GM21528 (cell line): ENCODE measurements around the gene RALGAPA2.

Source experiments
- ATAC-seq: cut with Tn5 transposase; IDR thresholded peaks from one replicate; pipeline ENCODE4 v1.9.1; 2021; ENCODE audit warnings: mild to moderate bottlenecking, moderate library complexity; ENCODE audit not compliant: unreplicated experiment, low FRiP score

RALGAPA2 gene

DNA sequence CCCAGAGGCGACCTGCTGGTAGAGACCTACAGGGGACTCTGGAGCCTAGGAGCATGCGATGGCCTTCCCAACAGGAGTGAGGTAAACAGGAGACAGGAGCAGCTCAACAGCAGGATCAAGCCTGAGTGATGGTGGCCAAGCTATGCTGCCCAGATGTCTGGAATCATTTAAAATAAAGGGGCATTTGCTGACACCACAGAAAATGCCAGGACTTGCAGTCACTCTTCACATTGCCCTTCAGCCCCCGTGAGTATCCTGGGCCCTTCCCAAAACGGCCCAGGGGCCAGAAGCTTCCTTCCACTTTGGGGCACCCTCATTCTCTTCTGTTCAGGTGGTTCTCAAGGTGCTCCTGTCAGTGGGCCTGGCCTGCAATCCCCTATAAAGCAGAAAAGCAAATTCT lies 321.3 kb downstream of the RALGAPA2 start:
- no peak for ATAC-seq

DNA sequence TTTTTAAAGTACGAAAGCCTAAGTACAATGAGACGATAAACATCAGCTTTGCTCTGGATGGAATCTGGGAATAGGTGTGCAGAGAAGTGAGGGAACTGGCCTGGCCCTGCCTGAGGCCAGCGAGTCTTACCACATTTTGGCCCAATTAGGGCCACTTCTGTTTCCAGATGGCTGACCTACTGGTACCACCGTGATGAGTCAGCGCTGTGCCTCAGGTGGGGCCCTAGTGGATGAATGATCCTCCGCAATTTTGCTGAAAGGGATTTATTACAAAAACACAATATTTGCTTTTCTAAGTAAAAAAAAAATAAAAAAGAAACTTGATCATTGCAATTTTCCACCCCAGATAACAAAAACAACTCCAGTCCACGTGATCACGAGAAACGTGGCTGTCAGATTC lies 322.1 kb downstream of the RALGAPA2 start:
- no peak for ATAC-seq

DNA sequence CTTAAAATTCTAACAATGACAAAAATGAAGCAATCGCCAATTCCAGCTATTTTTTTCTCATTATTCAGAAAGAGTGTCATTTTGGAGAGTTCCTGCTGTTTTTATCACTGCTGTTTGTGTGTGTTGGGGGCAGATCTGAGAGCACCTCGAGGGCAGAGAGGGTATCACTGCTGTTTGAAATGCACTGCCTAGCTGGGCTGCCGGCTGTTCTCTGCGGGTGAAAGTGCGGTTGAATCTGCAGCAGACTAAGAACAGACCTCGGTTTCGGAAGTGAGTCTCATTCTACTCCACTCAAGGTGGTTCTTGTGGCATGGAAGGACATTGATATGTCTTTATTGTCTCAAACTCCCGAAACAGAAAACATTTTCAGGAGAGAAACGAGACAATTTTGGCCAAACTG lies 326.3 kb downstream of the RALGAPA2 start:
- no peak for ATAC-seq

DNA sequence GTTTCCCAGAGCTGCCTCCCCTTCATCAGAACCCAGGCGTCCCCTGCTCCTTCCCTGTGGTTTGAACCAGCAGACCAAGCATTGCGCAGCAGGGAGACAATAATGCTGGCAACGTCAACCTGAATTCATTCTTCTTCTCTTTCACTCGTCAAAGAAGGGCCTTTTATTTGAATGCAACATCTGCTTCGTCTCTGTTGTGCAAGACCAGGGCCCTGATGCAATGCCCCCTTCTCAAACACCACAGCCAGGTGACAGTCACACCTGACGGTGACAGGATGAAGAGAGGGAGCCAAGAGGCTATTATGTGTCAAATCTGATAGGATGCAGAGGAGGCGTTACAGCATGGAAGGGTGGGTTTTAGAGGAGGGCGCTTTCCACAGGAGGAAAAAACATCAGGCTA lies 336.6 kb downstream of the RALGAPA2 start:
- ATAC-seq: no peak

DNA sequence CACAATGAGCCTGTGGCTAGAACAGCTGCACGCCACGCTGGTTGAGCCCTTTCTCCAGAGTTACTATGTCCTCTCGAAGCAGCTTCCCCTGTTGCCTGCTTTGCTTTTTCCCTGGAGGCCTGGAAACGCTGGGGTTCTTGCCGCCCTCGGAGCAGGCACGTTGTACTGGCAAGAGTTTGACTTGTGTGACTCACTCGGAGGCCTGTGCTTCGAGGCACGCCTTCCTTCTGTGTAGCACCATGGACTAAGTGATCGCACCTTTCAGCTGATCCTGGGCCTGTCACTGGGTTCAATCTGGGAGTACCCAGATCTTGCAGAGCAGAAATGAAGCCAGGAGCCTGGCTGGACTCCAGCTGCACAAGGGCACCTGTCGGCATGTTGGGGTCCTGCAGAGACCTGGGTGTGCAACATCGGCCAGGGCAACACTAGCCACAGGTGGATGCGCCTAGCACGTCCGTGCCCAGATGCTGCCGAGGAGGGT lies 339.3 kb downstream of the RALGAPA2 start:
- no peak for ATAC-seq

DNA sequence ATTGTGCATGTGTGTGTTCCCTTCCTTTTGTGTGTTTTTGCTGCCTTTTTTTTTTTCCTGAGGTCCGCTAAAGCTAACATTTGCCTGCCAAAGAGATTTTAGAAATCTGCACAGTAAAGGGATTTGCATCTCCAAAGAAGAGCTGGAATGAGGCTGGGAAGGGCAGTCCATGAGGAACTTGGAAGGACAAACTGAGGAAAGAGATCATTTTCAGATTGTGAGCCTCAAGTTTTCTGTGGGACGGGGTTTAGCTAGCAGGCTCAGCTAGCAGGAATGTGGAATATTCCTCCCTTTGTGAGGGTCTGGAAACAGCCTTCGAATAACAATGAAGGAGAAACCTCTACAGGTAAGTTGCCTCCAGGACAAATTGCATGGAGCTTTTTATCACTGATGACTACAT lies 340.8 kb downstream of the RALGAPA2 start:
- ATAC-seq: no peak

DNA sequence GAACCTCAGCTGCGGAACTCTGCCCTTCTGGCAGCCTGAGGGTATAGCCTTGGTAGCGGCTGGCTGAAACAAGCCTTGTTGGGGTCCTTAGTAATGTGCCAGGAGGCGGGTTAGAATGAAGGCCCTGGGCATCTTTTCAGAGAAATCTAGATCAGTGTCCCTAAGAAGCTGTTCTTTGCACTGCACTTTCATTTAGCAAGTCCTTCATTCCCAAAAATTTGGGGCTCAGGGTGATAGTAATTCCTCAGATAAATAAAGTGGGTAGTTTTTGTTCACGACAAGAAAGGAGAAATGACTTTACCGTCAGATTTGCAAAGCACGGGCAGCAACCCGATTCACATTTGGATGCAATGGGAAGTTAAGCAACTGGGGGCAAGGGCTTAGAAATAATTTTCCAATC lies 341.4 kb downstream of the RALGAPA2 start:
- no peak for ATAC-seq

DNA sequence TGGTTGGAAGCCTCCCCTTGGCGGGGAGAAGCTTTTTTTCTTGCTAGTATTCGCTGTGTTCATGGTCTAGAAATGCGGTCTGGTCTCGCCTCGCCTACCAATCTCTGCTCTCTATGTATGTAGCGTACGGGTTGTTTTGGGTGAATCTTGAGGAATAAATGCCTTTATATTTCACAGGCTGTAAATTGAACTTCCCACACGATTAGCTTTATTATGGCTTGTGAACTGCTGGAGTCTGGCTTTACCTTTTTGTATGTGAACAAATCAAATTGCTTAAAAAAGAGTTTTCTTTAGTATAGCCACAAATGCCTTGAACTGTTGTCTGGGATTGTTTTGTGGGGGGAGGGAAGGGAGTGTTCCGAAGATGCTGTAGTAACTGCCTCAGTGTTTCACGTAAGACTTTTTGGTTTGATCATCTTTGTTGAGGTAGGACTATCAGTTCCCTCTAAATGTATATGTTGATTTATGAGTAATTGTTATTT lies 342.3 kb downstream of the RALGAPA2 start:
- no peak for ATAC-seq

DNA sequence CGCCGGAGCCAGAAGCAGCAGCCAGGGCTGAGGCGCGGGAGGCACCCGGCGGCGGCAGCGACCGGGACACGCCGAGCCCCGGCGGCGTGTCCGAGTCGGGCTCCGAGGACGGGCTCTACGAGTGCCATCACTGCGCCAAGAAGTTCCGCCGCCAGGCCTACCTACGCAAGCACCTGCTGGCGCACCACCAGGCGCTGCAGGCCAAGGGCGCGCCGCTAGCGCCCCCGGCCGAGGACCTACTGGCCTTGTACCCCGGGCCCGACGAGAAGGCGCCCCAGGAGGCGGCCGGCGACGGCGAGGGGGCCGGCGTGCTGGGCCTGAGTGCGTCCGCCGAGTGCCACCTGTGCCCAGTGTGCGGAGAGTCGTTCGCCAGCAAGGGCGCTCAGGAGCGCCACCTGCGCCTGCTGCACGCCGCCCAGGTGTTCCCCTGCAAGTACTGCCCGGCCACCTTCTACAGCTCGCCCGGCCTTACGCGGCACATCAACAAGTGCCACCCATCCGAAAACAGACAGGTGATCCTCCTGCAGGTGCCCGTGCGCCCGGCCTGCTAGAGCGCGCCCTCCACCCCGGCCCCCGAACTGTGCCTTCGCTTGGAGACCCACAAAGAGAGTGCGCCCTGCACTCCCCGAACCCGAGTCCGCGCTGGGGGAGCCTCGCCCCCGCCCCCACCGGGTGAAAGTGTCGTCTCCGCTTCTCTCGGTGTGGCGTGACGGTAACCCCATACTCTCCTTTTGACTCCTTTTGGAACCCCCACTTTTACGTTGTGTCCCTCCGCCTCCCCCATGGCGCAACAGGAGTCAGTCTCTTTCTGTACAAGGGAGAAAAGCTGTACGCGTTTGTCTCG lies 343.0 kb downstream of the RALGAPA2 start:
- ATAC-seq: no peak

DNA sequence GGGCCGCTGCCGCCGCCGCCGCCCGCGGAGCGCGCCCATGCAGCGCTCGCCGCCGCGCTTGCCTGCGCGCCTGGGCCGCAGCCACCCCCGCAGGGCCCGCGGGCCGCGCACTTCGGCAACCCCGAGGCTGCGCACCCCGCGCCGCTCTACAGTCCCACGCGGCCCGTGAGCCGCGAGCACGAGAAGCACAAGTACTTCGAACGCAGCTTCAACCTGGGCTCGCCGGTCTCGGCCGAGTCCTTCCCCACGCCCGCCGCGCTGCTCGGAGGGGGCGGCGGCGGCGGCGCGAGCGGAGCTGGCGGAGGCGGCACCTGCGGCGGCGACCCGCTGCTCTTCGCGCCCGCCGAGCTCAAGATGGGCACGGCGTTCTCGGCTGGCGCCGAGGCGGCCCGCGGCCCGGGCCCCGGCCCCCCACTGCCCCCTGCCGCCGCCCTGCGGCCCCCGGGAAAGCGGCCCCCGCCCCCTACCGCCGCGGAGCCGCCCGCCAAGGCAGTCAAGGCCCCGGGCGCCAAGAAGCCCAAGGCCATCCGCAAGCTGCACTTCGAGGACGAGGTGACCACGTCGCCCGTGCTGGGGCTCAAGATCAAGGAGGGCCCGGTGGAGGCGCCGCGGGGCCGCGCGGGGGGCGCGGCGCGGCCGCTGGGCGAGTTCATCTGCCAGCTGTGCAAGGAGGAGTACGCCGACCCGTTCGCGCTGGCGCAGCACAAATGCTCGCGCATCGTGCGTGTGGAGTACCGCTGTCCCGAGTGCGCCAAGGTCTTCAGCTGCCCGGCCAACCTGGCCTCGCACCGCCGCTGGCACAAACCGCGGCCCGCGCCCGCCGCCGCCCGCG lies 343.8 kb downstream of the RALGAPA2 start:
- no peak for ATAC-seq

DNA sequence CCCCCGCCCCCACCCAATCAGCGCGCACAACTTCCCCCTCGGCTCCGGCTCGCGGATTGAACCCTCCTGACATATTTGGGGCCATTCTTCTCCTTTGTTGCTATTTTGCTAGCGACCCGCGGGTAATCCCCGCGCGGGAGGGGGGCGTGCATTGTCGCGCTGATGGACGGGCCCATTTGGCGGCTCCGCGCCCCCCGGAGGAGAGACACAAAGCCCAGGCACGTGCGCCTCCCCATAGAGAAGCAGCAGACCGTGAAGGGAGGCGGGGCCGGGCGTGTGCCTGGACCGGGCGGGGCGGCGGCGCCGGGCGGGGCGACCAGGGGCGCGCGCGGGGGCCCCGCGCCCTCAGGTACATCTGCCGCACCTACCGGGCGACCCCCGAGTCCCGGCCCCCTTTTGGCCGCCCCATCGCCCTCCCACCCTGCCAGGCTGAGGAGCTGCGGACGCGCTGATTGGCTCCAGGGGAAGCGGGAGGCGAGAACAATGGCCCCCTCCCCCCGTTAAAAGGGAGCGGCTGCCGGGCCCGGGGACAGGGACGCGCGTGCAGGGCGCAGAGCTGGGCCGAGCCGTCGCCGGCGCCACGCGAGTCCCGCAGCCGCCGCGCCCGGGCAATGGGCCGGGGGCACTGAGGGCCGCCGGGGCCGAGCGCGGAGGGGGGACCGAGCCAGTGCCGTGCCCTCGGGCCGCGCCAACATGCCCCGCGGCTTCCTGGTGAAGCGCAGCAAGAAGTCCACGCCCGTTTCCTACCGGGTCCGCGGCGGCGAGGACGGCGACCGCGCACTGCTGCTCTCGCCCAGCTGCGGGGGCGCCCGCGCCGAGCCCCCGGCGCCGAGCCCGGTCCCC lies 344.6 kb downstream of the RALGAPA2 start, which contains the start of gene INSM1:
TSS of gene INSM1 (plus strand) at position 530 of the 843 bp plus-strand sequence. CDS start at position 694, 164 bp downstream.
- no peak for ATAC-seq

DNA sequence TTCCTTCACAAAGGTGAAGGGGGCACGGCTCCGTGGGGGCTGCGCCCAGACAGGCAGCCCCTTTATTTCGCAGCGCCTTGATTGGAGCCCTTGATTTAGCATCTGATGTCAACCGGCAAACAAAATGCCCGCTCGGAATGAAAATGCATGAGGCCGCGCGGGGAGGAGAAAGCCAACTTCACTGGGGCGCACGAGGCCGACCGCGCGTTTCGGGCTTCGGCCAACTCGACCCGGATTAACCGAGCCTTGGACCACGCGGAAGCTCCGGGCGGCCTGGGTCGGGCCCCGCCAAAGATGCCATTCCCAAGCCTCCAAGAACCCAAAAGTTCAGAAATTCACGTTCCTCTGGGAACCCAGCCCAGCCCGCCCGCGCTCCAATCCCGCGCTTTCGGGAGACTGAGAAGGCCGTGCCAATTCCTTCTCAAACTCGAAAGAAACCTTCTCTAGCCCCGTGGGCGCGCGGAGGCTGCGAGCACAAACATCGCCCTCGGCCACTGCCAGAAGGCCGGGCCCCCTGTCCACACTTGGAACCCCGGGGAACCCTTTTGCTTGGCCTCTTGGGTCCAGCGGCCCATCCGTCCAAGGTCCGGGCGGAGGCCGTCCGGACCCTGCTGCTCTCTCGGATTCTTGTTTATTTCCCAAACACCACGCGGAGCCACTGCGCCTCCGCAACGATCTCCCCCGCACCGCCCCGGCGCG lies 345.4 kb downstream of the RALGAPA2 start:
- no peak for ATAC-seq

DNA sequence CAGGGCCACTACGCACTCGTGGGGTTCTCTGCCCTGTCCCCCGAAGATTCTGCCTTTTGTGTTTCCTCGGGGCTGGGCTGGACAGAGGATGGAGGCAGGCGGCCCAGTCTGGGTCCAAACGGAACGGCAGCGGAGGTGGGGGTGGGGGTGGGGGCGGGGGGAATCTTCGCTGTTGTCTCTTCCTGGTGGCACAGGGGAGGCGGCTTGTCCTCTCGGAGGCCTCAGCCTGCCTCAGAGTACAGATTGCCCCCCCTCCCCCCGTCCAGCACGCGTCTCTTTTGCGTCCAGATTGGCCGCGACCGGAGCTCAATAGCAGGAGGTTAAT lies 345.9 kb downstream of the RALGAPA2 start:
- no peak for ATAC-seq

DNA sequence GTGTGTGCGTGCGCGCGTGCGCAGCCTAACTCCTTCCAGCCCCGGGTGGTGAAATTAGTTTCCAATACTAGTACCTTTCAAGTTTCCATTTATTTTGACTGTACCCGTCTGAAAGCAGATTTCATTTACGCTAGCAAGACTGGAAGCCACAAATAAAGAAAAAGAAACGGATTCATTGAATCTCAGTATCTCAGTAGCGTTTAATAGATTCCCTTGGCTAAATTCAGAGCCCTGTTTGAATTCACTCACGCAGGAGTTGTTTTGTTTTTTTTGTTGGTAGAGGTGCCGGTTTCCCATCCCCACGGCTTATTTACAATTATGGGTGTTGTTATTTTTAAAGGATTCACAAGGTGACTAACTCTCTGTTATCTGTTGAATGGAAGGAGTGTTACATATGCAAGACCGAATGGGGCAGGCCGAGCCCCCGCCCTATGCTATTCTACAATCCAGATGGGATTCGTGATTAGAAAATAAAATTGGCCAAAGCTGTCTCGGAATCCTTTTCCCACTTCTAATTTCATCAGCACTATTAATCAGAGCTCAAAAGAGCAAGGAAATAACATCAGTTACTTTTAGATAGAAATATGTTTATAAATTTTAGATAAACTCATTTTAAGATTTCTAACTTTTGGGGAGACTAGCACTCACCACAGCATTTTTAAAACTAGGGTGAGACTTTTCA lies 346.8 kb downstream of the RALGAPA2 start:
- no peak for ATAC-seq

DNA sequence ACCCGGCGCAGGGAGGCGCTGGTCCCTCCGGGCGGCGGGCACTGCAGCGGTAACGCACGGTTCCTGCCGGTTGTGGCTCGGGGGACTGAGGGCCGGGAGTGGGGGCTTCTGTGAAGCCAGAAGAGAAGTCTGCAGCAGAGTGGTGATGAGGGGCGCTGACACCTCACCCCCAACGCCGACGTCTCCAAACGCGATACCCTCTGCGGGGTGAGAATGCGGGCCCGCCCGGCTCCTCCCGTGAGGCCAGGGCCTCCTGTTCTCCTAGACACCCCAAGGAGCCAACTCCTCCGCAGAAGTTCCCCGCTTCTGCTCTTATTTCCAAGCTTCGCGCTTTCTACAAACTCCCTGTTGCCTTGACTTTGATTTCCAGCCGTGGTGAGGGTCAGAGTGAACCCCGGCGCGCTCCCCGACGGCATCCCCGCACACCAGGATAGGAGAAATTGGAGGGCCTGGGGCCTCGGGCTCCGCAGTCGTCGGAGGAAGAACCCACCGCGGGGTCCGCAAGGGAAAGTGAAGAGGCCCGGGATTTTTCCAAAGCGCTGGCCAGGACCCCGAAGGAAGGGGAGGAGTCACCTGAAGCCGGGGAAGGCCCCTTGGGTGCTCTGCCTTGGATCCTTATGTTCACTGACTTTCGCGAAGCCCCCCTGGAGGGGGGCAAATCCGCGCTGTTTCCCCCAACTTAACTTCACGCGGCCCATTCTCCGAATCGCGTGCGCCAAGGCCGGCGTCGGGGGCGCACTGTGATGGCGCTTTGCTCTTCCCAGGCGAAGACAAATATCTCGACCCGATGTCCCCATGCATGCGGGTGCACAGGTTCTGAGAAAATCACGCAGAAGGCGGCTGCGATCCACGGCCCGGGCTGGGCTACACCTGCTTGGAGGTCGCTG lies 347.6 kb downstream of the RALGAPA2 start:
- no peak for ATAC-seq

DNA sequence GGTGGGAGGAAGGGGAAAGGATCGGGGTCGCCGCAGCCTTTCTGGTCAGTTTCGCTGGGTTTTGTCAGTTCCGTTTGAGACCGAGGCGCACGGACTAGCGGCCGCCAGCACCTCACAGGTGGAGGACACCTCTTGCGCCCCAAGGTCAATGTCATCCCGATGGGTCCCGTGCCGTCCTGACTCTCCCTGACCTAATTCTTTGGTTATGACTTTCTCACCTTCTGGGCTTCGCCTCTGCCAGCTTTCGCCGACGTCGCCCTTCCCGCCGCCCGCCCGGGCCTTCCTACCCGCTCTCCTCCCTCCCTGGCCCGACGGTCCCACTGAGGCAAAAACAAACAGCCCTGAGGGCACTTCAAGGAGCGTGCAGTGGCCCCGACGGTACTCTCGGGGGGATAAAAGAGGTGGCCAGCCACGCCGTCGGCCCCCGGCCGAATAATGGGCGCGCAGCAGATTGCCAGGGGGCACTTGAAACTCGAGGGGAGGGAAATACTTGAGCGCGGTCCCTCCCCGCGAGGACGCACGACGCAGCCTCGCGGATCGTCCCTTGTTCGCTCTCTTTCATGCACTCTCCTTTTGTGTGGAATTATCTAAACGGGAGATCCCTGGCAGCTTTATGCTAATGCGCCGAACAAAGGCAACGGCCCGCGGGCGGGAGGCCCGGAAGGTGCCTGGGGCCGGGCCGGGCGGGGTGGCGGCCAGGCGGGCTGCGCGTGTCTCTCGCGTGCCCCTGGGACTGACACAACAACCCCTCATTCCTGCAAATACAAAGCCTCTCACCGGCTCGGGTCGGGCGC lies 348.4 kb downstream of the RALGAPA2 start:
- ATAC-seq: no peak

DNA sequence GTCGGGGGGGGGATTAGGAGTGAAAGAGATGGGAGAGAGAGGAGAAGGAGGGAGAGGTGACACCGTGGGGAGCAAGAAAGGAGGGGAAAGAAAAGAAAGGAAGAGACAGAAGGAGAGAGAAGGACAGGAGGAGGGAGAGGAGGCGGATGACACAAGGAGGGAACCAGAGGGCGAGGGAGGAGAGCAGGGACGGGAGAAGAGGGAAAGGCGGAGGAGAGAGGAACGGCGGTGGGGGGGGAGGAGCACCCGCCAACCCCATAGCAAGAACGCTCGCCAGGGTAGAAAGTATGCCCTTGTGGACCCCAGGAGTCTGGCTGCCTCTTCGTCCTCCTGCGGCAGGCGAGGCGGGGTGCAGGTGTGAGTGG lies 349.0 kb downstream of the RALGAPA2 start:
- ATAC-seq: no peak
